ENCODE data around the gene MAPK1IP1L. TPM values are rescaled to one million over a fixed set of nuclear protein-coding genes. Genes with fewer than 3 reads are reported as not detected.

Gene MAPK1IP1L
- total and polyA plus RNA-seq, 2 experiments from 2014 or later: 72.4 to 162 TPM

- H3K9me3 Mint-ChIP-seq: no peaks in the 10 kb centered on the region
- Histone ChIP-seq H3F3A (replicated peaks; ENCODE audit: low read depth) (no peaks in the 10 kb centered on the region), H3K9me2 (ENCODE audit: insufficient read depth) (no peaks in the 10 kb centered on the region), H3K4me1 (ENCODE audit: insufficient read depth) (no peaks in the 10 kb centered on the region), H4K20me1 (replicated peaks; ENCODE audit: insufficient read depth) (no peaks in the 10 kb centered on the region), H3K27me3 (ENCODE audit: insufficient read depth) (no peaks in the 10 kb centered on the region), H3K27ac (ENCODE audit: low read depth) (no peak overlapping the region), H2AFZ (no peak overlapping the region), H3K4me3 (no peak overlapping the region), H3K79me2 (replicated peaks; ENCODE audit: insufficient read depth) (no peaks in the 10 kb centered on the region), H3K36me3 (ENCODE audit: insufficient read depth) (no peaks in the 10 kb centered on the region), H3K4me2 (no peak overlapping the region)
- H3K36me3 Mint-ChIP-seq (ENCODE audit: low read depth): no peaks in the 10 kb centered on the region
- DNase-seq (ENCODE audit: low spot score) (no peak), ATAC-seq (no peak; the same call in 2 of the 3 replicates)
- no peak overlapping the region for H3K4me3 Mint-ChIP-seq
- peaks cover 8% of the 10 kb centered on the region; the same call in 2 of the 3 replicates for H3K4me1 Mint-ChIP-seq
- H3K27me3 Mint-ChIP-seq (ENCODE audit: insufficient read depth, low read depth, poor library complexity): peaks cover 8% of the 10 kb centered on the region
- TF ChIP-seq ZNF114 (CRISPR knock-in tag; IDR thresholded peaks at IDR 0.05) (no peak), REST (IDR thresholded peaks at IDR 0.05; ENCODE audit: unreplicated experiment) (no peak), POLR2AphosphoS5 (IDR thresholded peaks at IDR 0.05; ENCODE audit: low read depth) (no peak), JUNB (IDR thresholded peaks at IDR 0.05; ENCODE audit: unreplicated experiment) (no peak), EZH2phosphoT487 (IDR thresholded peaks at IDR 0.05; ENCODE audit: unreplicated experiment) (no peak), EZH2 (IDR thresholded peaks at IDR 0.05; ENCODE audit: low read depth, unreplicated experiment) (no peak), CTCF (conservative IDR thresholded peaks at IDR 0.05; ENCODE audit: low read depth in 2 of 2) (no peak), NANOG (IDR thresholded peaks at IDR 0.05; ENCODE audit: borderline replicate concordance) (no peak), ZNF331 (CRISPR knock-in tag; IDR thresholded peaks at IDR 0.05; ENCODE audit: low read depth) (no peak), ETS1 (IDR thresholded peaks at IDR 0.05) (no peak), STAT1 (IDR thresholded peaks at IDR 0.05; ENCODE audit: unreplicated experiment) (no peak), CREB1 (CRISPR knock-in tag; IDR thresholded peaks at IDR 0.05; ENCODE audit: low read depth) (no peak), ZNF462 (CRISPR knock-in tag; IDR thresholded peaks at IDR 0.05) (no peak)
- no peak overlapping the region for H3K27ac Mint-ChIP-seq
These were observed 64.0 kb downstream of the MAPK1IP1L start for GRCh38 chr14:55115460-55115859.

Data from GM23338 (cell line).